ENCODE results near the gene CNFN.

- TF ChIP-seq REST (IDR thresholded peaks at IDR 0.05; ENCODE audit: insufficient read depth in 1 of 2, low read depth in 2 of 2, low read length in 1 of 2) (no peak), POLR2AphosphoS5 (IDR thresholded peaks at IDR 0.05; ENCODE audit: low read depth, low read length) (no peak)
These were observed 19.4 kb upstream of the CNFN start for GRCh38 chr19:42409477-42409876.

Data from Panc1 (cell line).